HG03565 (cell line): ENCODE results near the gene TNNT3.

Experiments
- ATAC-seq: cut with Tn5 transposase; IDR thresholded peaks from one replicate; pipeline ENCODE4 v1.9.1; 2021; ENCODE audit warnings: mild to moderate bottlenecking, moderate library complexity; ENCODE audit not compliant: unreplicated experiment

The TNNT3 gene

GRCh38 chr11:1947592-1948237 lies 28.2 kb downstream of the TNNT3 start:
- ATAC-seq: no peak

- no peak for ATAC-seq
Observed at GRCh38 chr11:1948389-1948788, 28.9 kb downstream of the TNNT3 start.

GRCh38 chr11:1949302-1949701 lies 29.8 kb downstream of the TNNT3 start:
- ATAC-seq: no peak

- no peak for ATAC-seq
Observed at GRCh38 chr11:1949922-1950321, 30.4 kb downstream of the TNNT3 start.

GRCh38 chr11:1952806-1953482 lies 33.4 kb downstream of the TNNT3 start:
- ATAC-seq: no peak

GRCh38 chr11:1953489-1954266 lies 34.2 kb downstream of the TNNT3 start:
- no peak for ATAC-seq

GRCh38 chr11:1958367-1958766 lies 38.9 kb downstream of the TNNT3 start:
- ATAC-seq: no peak

- no peak for ATAC-seq
Observed at GRCh38 chr11:1959786-1960185, 40.3 kb downstream of the TNNT3 start.

- no peak for ATAC-seq
Observed at GRCh38 chr11:1963864-1964263, 44.4 kb downstream of the TNNT3 start.

- ATAC-seq: no peak
Observed at GRCh38 chr11:1964348-1964747, 44.8 kb downstream of the TNNT3 start.

GRCh38 chr11:1964955-1965354 lies 45.5 kb downstream of the TNNT3 start:
- ATAC-seq: no peak

- no peak for ATAC-seq
Observed at GRCh38 chr11:1966531-1966930, 47.0 kb downstream of the TNNT3 start.

GRCh38 chr11:1967641-1968225 lies 48.2 kb downstream of the TNNT3 start:
- ATAC-seq: no peak

- ATAC-seq: no peak
Observed at GRCh38 chr11:1968454-1969002, 49.0 kb downstream of the TNNT3 start.

- ATAC-seq: no peak
Observed at GRCh38 chr11:1969035-1969434, 49.5 kb downstream of the TNNT3 start.

- ATAC-seq: no peak
Observed at GRCh38 chr11:1969776-1970175, 50.3 kb downstream of the TNNT3 start.

GRCh38 chr11:1970956-1971355 lies 51.5 kb downstream of the TNNT3 start:
- ATAC-seq: no peak

- no peak for ATAC-seq
Observed at GRCh38 chr11:1975185-1975584, 55.7 kb downstream of the TNNT3 start.

- no peak for ATAC-seq
Observed at GRCh38 chr11:1978720-1979473, 59.4 kb downstream of the TNNT3 start.

GRCh38 chr11:1979607-1980006 lies 60.1 kb downstream of the TNNT3 start:
- no peak for ATAC-seq
